Brain microvascular endothelial cell (primary cell): ENCODE results near the gene TACC2.
"Not testable (repeated sequence)": the region's sequence is repeated elsewhere in the genome, so short reads cannot be mapped to it uniquely, and the experiment has no call there.

Experiments used
- DNase-seq: peaks from one replicate; pipeline ENCODE4 v3.0.0-alpha.2; 2020
- H3K27ac ChIP-seq: fragments of 250-450 bp; sonication (Bioruptor Pico); 2 replicates; pipeline ENCODE4 v1.5.1; 2020; ENCODE audit warnings: mild to moderate bottlenecking, moderate library complexity
- H3K27me3 ChIP-seq: fragments of 250-450 bp; sonication (Bioruptor Pico); replicated peaks from 2 replicates; pipeline ENCODE4 v1.5.1; 2020; ENCODE audit warnings: mild to moderate bottlenecking
- H3K36me3 ChIP-seq: fragments of 250-450 bp; sonication (Bioruptor Pico); replicated peaks from 2 replicates; pipeline ENCODE4 v1.5.1; 2020; ENCODE audit warnings: mild to moderate bottlenecking
- H3K4me3 ChIP-seq: 2 replicates; pipeline ENCODE4 v1.5.1; 2011; ENCODE audit warnings: low read depth, mild to moderate bottlenecking, control low read depth, low read length, moderate library complexity
- in situ Hi-C: cut with HindIII; loops from 2 replicates; pipeline ENCODE4 v1.10.0; 2017; ENCODE audit warnings: low sequenced_read_pairs, low pct_ligation_motif_present
- TF ChIP-seq, protein P1 (sequence below): IDR thresholded peaks from 2 replicates; pipeline ENCODE4 v1.5.1; 2011; ENCODE audit warnings: low read depth, mild to moderate bottlenecking, moderate library complexity, low read length, control low read depth, inconsistent platforms; ENCODE audit errors: missing control alignments

The TACC2 gene

DNA sequence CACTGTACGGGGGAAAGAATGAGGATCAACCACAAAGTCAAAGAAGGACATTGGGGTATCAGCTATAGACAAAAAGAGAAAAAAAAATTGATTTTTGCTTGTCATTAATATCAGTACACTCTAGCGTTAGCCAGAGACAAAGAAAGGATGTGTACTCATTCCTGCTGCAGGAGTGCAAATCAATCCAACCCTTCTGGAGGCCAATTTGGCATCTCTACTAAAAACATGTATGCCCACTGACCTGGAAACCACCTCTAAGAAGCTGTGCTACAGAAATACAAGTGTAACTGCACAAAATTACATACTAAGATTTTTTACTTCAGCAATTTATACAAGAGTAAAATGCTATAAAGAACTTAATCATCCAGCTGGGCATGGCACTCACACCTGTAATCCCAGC, 27.5 kb upstream of the TACC2 start:
- DNase-seq: no peak
- Histone ChIP-seq H3K27ac (no peak overlapping the region), H3K36me3 (peaks cover 8% of the 10 kb centered on the region), H3K4me3 (no peak overlapping the region), H3K27me3 (no peaks in the 10 kb centered on the region)
- in situ Hi-C loops: no loop called here
- TF ChIP-seq, protein P1, sequence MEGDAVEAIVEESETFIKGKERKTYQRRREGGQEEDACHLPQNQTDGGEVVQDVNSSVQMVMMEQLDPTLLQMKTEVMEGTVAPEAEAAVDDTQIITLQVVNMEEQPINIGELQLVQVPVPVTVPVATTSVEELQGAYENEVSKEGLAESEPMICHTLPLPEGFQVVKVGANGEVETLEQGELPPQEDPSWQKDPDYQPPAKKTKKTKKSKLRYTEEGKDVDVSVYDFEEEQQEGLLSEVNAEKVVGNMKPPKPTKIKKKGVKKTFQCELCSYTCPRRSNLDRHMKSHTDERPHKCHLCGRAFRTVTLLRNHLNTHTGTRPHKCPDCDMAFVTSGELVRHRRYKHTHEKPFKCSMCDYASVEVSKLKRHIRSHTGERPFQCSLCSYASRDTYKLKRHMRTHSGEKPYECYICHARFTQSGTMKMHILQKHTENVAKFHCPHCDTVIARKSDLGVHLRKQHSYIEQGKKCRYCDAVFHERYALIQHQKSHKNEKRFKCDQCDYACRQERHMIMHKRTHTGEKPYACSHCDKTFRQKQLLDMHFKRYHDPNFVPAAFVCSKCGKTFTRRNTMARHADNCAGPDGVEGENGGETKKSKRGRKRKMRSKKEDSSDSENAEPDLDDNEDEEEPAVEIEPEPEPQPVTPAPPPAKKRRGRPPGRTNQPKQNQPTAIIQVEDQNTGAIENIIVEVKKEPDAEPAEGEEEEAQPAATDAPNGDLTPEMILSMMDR: no peak

DNA sequence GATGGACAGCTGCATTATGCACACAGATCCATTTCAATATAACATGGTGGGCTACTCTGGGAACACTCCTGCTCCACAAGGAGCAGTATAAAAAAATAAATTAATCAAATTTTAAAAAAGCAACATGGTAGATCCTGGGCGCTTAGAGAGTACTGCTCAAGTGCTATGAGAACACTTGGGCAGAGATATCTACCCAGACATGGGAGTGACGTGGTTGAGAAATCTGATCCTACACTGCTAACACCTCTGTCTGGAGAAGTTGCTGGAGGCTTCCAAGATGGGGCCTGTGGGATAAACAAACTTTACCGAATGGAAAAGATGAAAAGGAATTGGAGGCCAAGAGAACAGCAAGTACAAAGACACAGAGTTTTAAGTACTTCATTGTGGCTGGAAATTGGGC, 23.0 kb upstream of the TACC2 start:
- Histone ChIP-seq H3K27ac (no peak overlapping the region), H3K4me3 (no peak overlapping the region), H3K27me3 (no peaks in the 10 kb centered on the region), H3K36me3 (peaks cover 9% of the 10 kb centered on the region)
- TF ChIP-seq, protein P1: no peak
- in situ Hi-C loops: no loop called here
- DNase-seq: no peak

DNA sequence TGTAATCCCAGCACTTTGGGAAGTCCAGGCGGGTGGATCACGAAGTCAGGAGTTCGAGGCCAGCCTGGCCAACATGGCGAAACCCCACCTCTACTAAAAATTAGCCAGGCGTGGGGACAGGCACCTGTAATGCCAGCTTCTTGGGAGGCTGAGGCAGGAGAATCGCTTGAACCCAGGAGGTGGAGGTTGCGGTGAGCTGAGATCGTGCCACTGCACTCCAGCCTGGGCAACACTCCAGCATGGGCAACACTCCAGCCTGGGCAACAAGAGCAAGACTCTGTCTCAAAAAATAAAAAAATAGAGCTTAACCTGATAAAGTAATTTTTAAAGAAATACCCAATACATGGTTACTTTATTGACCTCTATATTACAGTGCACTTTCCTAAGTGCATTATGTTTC, 19.9 kb upstream of the TACC2 start:
- H3K27me3 ChIP-seq, DNase-seq, H3K4me3 ChIP-seq, H3K27ac ChIP-seq, in situ Hi-C loops, H3K36me3 ChIP-seq: not testable (repeated sequence)

DNA sequence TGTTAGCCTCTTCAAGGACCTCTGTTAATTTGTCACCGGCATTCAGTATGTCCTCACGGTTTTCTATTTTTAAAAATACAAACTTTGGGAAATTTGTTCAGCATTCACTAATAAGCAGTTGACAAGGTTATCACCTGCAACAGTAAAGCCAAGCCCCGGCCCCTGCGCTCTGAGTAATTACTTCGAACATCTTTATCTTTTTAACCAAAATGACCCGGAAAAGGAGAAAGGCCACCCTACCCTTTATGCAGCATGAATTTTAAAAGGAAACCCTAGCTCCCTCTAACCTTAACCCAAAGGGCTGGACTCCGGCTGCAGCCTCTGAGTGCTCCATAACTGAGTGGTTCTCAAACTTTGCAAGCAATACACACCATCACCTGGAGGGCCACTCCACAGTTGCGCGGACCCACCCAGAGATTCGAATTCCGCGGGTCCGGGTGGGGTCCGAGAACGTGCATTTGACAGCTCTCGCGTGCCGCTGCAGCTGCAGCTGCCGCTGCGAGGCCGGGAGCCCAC, 14.9 kb upstream of the TACC2 start:
- no peaks in the 10 kb centered on the region for H3K27me3 ChIP-seq
- peak overlapping the region; percentile 69 for H3K4me3 ChIP-seq
- no peak for DNase-seq
- H3K36me3 ChIP-seq: peaks cover 4% of the 10 kb centered on the region
- TF ChIP-seq, protein P1: peak; percentile 10
- no peak overlapping the region for H3K27ac ChIP-seq
- in situ Hi-C loops: no loop called here

DNA sequence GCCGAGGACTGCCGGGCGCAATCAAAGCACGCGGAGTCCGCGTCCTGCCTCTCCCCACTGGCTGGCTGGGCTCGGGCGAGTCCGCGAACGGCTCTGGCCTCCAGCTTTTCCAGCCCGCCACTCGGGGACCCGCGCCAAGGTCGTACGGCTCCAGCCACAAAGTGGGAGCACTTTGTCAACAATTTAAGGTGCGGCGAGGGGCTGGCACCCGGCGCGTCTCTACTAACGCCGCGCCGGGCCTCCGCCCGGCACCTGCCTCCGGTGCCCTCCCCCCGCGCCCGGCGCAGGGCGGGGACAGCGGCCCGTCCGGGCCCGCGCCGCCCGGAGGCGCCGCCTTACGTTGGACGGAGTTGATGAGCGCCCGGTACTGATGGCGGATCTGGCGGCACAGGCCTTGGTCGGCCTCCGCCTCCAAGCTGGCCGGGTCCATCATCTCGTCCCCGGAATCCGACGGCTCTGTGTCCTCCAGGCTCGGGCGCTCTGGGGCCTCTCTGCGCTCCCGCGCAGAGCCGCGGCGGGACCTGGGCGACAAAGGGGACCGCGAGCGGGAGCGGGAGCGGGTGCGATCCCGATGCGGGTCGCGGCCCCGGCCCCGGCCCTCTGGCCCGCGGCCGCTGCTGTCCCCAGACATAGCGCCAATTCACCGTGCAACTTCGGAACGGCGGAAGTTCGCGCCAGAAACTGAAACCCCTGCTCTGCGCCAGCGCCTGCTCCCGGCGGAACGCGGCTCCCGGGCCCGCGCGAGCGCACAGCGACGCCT, 14.2 kb upstream of the TACC2 start, which contains the start of gene NSMCE4A:
Gene NSMCE4A, minus strand, starts transcription at position 683 of the 760 bp plus-strand sequence. Its CDS starts 52 bp downstream, at position 631.
- DNase-seq: peak; percentile 57
- Histone ChIP-seq H3K27me3 (no peaks in the 10 kb centered on the region), H3K36me3 (peaks cover under 1% of the 10 kb centered on the region), H3K4me3 (peak within 1 kb of the TSS; percentile 69), H3K27ac (peak within 1 kb of the TSS; percentile 48)
- in situ Hi-C loops: no loop called here
- TF ChIP-seq, protein P1: no peak

DNA sequence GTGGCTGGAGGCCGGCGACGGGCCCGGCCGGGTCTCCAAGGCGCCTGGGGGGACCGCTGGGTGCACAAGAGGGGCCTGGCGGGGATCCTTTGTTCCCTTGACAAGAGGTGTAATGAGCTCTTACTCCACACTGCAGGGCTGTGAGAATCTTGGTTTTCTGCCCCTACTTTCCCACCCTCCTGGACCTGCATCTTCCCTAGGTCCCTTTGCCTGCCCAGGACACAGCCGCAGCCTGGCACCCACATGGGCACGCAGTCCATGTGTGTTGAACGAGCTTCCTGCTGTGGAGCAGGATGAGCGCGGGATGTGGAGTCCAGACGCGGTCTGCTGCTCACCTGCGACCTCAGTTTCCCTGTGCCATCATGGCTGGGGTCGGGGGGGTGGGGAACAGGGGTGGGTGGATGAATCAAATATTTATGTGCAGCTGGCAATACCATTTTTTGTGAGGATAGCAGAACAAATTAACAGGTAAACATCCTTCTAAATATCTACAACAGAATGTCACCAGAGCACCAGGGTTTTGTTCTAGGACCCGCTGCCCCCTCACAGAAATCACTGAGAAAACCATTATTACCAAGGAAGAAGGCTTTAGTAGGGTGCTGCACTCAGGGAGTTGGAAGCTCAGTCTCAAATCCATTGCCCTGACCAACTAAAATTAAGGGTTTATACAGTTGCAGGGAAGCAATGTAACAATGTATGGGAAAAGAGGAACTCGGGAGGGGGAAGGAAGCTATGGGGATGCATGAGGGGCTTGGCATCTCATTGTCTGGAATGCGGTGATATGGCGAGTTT, 13.5 kb upstream of the TACC2 start:
- no peak for DNase-seq
- Histone ChIP-seq H3K27ac (no peak overlapping the region), H3K27me3 (no peaks in the 10 kb centered on the region), H3K4me3 (peak overlapping the region; percentile 69), H3K36me3 (no peaks in the 10 kb centered on the region)
- TF ChIP-seq, protein P1: peak; percentile 49
- in situ Hi-C loops: no loop called here
